BLaER1 (cell line): ENCODE measurements around the gene STOML2.

ENCODE experiments used
- H3K27ac ChIP-seq: shearing (Covaris generic); formaldehyde crosslinking; 2 replicates; pipeline ENCODE4 v1.8.1; 2022
- H3K27me3 ChIP-seq: shearing (Covaris generic); formaldehyde crosslinking; 2 replicates; pipeline ENCODE4 v1.8.1; 2022
- H3K36me3 ChIP-seq: shearing (Covaris generic); formaldehyde crosslinking; 2 replicates; pipeline ENCODE4 v1.8.1; 2022
- H3K4me1 ChIP-seq: shearing (Covaris generic); formaldehyde crosslinking; 2 replicates; pipeline ENCODE4 v1.8.1; 2022
- H3K4me2 ChIP-seq: shearing (Covaris generic); formaldehyde crosslinking; 2 replicates; pipeline ENCODE4 v1.8.1; 2022
- H3K4me3 ChIP-seq: shearing (Covaris generic); formaldehyde crosslinking; 2 replicates; pipeline ENCODE4 v1.8.1; 2022
- H3K9ac ChIP-seq: shearing (Covaris generic); formaldehyde crosslinking; 2 replicates; pipeline ENCODE4 v1.8.1; 2022
- H3K9me3 ChIP-seq: shearing (Covaris generic); formaldehyde crosslinking; 2 replicates; pipeline ENCODE4 v1.8.1; 2022
- H4K20me1 ChIP-seq: shearing (Covaris generic); formaldehyde crosslinking; 2 replicates; pipeline ENCODE4 v1.8.1; 2022
- Cebpa-rat ChIP-seq: shearing (Covaris generic); IDR thresholded peaks from 2 replicates; pipeline ENCODE4 v1.8.1; 2022

STOML2 gene

DNA sequence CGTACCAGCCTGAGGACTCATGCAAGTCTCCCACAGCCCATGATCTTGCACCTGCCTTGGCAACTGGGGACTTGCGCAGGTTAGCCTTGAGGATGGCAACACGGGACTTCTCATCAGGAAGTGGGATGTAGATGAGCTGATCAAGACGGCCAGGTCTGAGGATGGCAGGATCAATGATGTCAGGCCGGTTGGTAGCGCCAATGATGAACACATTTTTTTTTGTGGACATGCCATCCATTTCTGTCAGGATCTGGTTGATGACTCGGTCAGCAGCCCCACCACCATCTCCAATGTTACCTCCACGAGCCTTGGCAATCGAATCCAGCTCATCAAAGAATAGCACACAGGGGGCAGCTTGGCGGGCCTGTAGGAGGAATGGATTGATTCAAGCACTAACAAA lies 43.5 kb downstream of the STOML2 start:
- no peak overlapping the region for H3K4me2 ChIP-seq
- no peaks in the 10 kb centered on the region for H3K4me1 ChIP-seq
- peaks cover 81% of the 10 kb centered on the region for H4K20me1 ChIP-seq
- TF ChIP-seq Cebpa-rat: no peak
- no peaks in the 10 kb centered on the region for H3K9me3 ChIP-seq
- no peak overlapping the region for H3K4me3 ChIP-seq
- H3K27me3 ChIP-seq: no peaks in the 10 kb centered on the region
- peaks cover 100% of the 10 kb centered on the region for H3K36me3 ChIP-seq
- no peak overlapping the region for H3K27ac ChIP-seq
- H3K9ac ChIP-seq: no peak overlapping the region

DNA sequence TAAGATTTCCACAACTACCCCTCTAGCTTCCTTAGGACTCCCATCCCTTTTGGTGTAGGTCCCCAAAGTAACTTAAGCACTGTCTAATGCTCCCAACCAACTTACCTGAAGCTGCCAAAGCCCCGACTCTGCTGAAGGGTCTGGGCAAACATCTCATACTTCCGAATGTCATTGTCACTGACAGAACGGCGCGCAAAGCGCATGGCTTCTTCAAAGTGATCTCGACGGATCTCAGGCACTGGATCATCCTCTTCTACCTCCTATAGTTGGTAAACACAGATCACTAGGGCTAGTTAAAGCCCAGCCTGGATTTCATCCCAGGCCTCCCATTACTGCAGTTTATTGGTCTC lies 45.7 kb downstream of the STOML2 start:
- H3K4me2 ChIP-seq: no peak overlapping the region
- H3K27me3 ChIP-seq: no peaks in the 10 kb centered on the region
- H3K9me3 ChIP-seq: no peaks in the 10 kb centered on the region
- peaks cover 63% of the 10 kb centered on the region for H4K20me1 ChIP-seq
- peaks cover 99% of the 10 kb centered on the region for H3K36me3 ChIP-seq
- TF ChIP-seq Cebpa-rat: no peak
- H3K4me1 ChIP-seq: no peaks in the 10 kb centered on the region
- no peak overlapping the region for H3K4me3 ChIP-seq
- H3K27ac ChIP-seq: no peak overlapping the region
- no peak overlapping the region for H3K9ac ChIP-seq

DNA sequence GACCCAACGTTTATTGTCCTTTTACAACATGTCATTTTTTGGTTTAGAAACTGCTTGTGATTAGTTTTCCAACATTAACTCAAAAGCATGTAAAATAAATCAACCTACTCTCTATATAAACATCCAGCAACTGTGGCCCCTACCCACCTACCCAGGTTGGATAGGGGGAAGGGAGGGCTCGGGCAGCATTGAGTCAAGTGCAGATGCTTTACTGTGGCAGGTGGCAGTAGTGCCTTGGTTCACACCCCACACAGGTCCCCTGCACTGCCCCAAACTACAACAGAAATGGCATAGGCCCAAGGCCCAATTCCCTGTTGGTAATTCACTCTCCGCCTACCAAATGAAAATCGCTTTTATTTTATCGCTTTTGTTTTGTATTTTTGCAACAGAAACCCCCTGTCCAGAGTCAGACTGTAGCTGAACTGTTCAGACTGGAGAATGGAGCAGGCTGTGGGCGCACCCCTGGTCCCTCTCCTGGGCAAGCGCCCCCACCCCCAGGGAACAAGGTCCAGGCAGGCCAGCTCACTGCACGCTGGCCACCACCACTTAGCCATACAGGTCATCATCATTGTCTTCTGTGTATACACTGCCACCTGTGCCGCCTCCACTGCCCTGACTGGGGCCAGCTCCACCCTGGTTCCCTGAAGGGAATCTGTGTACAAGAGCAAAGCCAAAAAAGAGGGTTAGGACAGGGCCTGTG lies 46.2 kb downstream of the STOML2 start:
- no peaks in the 10 kb centered on the region for H3K27me3 ChIP-seq
- H3K9ac ChIP-seq: no peak overlapping the region
- no peak overlapping the region for H3K4me3 ChIP-seq
- H3K4me2 ChIP-seq: no peak overlapping the region
- no peaks in the 10 kb centered on the region for H3K4me1 ChIP-seq
- H3K27ac ChIP-seq: no peak overlapping the region
- no peaks in the 10 kb centered on the region for H3K9me3 ChIP-seq
- H3K36me3 ChIP-seq: peaks cover 99% of the 10 kb centered on the region
- TF ChIP-seq Cebpa-rat: no peak
- H4K20me1 ChIP-seq: peaks cover 60% of the 10 kb centered on the region

GRCh38 chr9:35054871-35055644 lies 47.9 kb downstream of the STOML2 start:
- H3K4me1 ChIP-seq: no peaks in the 10 kb centered on the region
- no peak for TF ChIP-seq Cebpa-rat
- H4K20me1 ChIP-seq: peaks cover 44% of the 10 kb centered on the region
- H3K27ac ChIP-seq: no peak overlapping the region
- no peaks in the 10 kb centered on the region for H3K27me3 ChIP-seq
- no peaks in the 10 kb centered on the region for H3K9me3 ChIP-seq
- no peak overlapping the region for H3K4me3 ChIP-seq
- H3K36me3 ChIP-seq: peaks cover 99% of the 10 kb centered on the region
- no peak overlapping the region for H3K4me2 ChIP-seq
- H3K9ac ChIP-seq: no peak overlapping the region

GRCh38 chr9:35054185-35054835 lies 48.6 kb downstream of the STOML2 start:
- no peaks in the 10 kb centered on the region for H3K9me3 ChIP-seq
- H3K27me3 ChIP-seq: no peaks in the 10 kb centered on the region
- peaks cover 36% of the 10 kb centered on the region for H4K20me1 ChIP-seq
- no peak overlapping the region for H3K4me3 ChIP-seq
- no peaks in the 10 kb centered on the region for H3K4me1 ChIP-seq
- no peak overlapping the region for H3K27ac ChIP-seq
- TF ChIP-seq Cebpa-rat: no peak
- H3K4me2 ChIP-seq: no peak overlapping the region
- no peak overlapping the region for H3K9ac ChIP-seq
- H3K36me3 ChIP-seq: peaks cover 99% of the 10 kb centered on the region

DNA sequence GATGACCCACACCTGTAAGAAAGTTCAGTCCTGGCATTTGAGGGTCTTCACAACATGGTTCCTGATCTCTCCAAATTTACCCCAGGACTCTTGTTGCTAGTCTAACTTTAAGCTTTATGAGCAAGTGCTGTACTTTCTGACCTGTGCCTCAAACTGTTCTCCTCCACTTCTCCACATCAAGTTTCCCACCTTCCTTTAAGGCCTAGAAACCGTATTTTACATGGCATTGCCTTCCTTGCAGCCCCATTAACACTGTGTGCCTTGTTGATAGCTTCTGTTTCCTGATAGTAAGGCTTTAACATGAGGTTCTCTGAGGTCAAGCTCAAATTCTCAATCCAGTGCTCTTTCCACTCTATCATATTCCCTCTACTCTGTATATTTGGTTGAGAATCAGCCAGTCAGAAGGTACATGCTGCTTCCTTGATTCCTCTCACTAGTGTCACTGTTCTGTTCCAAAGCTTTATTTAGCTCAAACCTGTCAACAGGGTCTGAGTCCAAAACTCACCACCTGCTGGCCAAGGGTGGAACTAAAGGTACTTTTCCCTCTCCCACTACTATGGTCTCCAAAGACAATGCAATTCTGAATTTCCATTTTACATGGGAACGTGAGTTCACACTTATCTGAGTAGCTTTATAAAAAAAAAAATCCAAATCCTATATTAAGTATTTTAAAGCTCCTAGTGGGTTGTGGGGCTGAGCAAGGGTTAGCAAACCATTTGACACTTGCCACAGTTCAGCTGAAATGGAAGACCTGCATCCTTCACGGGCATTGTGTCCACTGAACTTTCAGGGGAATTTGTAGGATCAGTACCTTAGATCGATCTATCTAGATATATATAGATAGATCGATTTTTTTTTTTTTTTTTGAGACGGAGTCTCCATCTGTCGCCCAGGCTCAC lies 51.6 kb downstream of the STOML2 start:
- H4K20me1 ChIP-seq: peaks cover 10% of the 10 kb centered on the region
- peaks cover 84% of the 10 kb centered on the region for H3K36me3 ChIP-seq
- no peaks in the 10 kb centered on the region for H3K4me1 ChIP-seq
- TF ChIP-seq Cebpa-rat: no peak
- no peak overlapping the region for H3K4me3 ChIP-seq
- H3K27ac ChIP-seq: no peak overlapping the region
- no peak overlapping the region for H3K4me2 ChIP-seq
- no peaks in the 10 kb centered on the region for H3K27me3 ChIP-seq
- no peak overlapping the region for H3K9ac ChIP-seq
- H3K9me3 ChIP-seq: no peaks in the 10 kb centered on the region
